GM12878 (cell line): ENCODE data around the gene MMP3. TPM values are rescaled to one million over a fixed set of nuclear protein-coding genes. Genes with fewer than 3 reads are reported as not detected.

Source experiments
- ATAC-seq: fragments of 200-7000 bp; cut with Tn5 transposase; 3 replicates; pipeline ENCODE4 v1.9.1; 2020; ENCODE audit warnings: mild to moderate bottlenecking, moderate library complexity
- BruUV-seq: library from RNA; stranded (reverse); fragments of 400-500 nt; replicated peaks from 2 replicates; lab custom pipeline; 2021; lab: Mats Ljungman, UMichigan
- CTCF ChIA-PET: fragments of 300-600 bp; sonication (Branson Sonifier 250); formaldehyde crosslinking; extraction: SDS; loops from one replicate; lab custom pipeline; 2021; ENCODE audit warnings: inconsistent platforms; lab: Yijun Ruan, JAX
- POLR2A ChIA-PET: fragments of 350-600 bp; formaldehyde crosslinking; extraction: SDS; loops from one replicate; lab custom pipeline; 2021; ENCODE audit warnings: inconsistent platforms; lab: Charles Lee
- RAD21 ChIA-PET: fragments of 300-600 bp; sonication (Branson Sonifier 250); formaldehyde crosslinking; loops from one replicate; lab custom pipeline; 2023; ENCODE audit warnings: antibody characterized with exemption; ENCODE audit not compliant: unreplicated experiment; lab: Charles Lee
- SMC1A ChIA-PET: fragments of 300-600 bp; sonication (Branson Sonifier 250); formaldehyde crosslinking; loops from one replicate; lab custom pipeline; 2023; ENCODE audit not compliant: unreplicated experiment, uncharacterized antibody; lab: Charles Lee
- DNase-seq: peaks from one replicate; pipeline ENCODE4 v3.0.0-alpha.2; 2011; ENCODE audit warnings: low read depth, low spot score
- FAIRE-seq: peaks from 3 replicates; lab custom pipeline; 2011; peaks lifted over from hg19 to GRCh38; lab: Jason Lieb, UNC
- H2AFZ ChIP-seq: 2 replicates; pipeline ENCODE4 v1.6.0; 2011; ENCODE audit warnings: low read depth, low read length, control low read depth; ENCODE audit not compliant: control insufficient read depth
- H3K27ac ChIP-seq: 2 replicates; pipeline ENCODE4 v1.5.1; 2011; ENCODE audit warnings: control low read depth; ENCODE audit not compliant: control insufficient read depth, insufficient read depth
- H3K27me3 ChIP-seq, 2 experiments: replicated peaks in 1 of 2; 2 replicates each; pipeline versions ENCODE4 v1.6.0 to v1.6.1; 2011; ENCODE audit warnings: low read length in 1 of 2; ENCODE audit not compliant: control insufficient read depth in 2 of 2, insufficient read depth in 2 of 2
- H3K36me3 ChIP-seq, 2 experiments: 2 replicates each; pipeline ENCODE4 v1.5.1; 2011; ENCODE audit warnings: low read length in 1 of 2; ENCODE audit not compliant: control insufficient read depth in 2 of 2, insufficient read depth in 2 of 2
- H3K4me1 ChIP-seq: 2 replicates; pipeline ENCODE4 v1.6.1; 2011; ENCODE audit warnings: mild to moderate bottlenecking, low read length, moderate library complexity, mixed read lengths; ENCODE audit not compliant: control insufficient read depth, insufficient read depth
- H3K4me2 ChIP-seq: 2 replicates; pipeline ENCODE4 v1.6.0; 2011; ENCODE audit warnings: control low read depth; ENCODE audit not compliant: control insufficient read depth, insufficient read depth
- H3K4me3 ChIP-seq: fragments of 200-600 bp; sonication (generic); 2 replicates; pipeline ENCODE4 v1.5.1; 2016
- H3K79me2 ChIP-seq: 2 replicates; pipeline ENCODE4 v1.6.0; 2011; ENCODE audit warnings: low read length; ENCODE audit not compliant: control insufficient read depth, insufficient read depth
- H3K9ac ChIP-seq: 2 replicates; pipeline ENCODE4 v1.8.0; 2011; ENCODE audit warnings: low read length, control low read depth, mixed read lengths; ENCODE audit not compliant: control insufficient read depth, insufficient read depth
- H3K9me3 ChIP-seq: replicated peaks from 3 replicates; pipeline ENCODE4 v1.5.1; 2011; ENCODE audit warnings: mild to moderate bottlenecking, low read length; ENCODE audit not compliant: control insufficient read depth, insufficient read depth
- H4K20me1 ChIP-seq: 2 replicates; pipeline ENCODE4 v1.6.0; 2011; ENCODE audit not compliant: control insufficient read depth, insufficient read depth
- BHLHE40 ChIP-seq, 2 experiments: fragments of 450-650 bp in 1 of 2; IDR thresholded peaks; 2 replicates each; pipeline ENCODE4 v1.6.1; 2011 to 2017; ENCODE audit warnings: low read depth in 2 of 2, borderline replicate concordance in 1 of 2, improper control_type of control experiment in 1 of 2, low read length in 1 of 2, mild to moderate bottlenecking in 1 of 2
- CBX5 ChIP-seq: sonication (generic); IDR thresholded peaks from 2 replicates; pipeline ENCODE4 v1.6.1; 2016; ENCODE audit warnings: low read depth, moderate library complexity, mild to moderate bottlenecking, inconsistent platforms
- CHD1 ChIP-seq: IDR thresholded peaks from 2 replicates; pipeline ENCODE4 v1.6.1; 2012; ENCODE audit warnings: low read depth, low read length, improper control_type of control experiment
- DPF2 ChIP-seq: fragments of 450-650 bp; IDR thresholded peaks from 2 replicates; pipeline ENCODE4 v1.6.1; 2017; ENCODE audit warnings: mild to moderate bottlenecking
- HDAC2 ChIP-seq: fragments of 200-600 bp; sonication (generic); IDR thresholded peaks from 2 replicates; pipeline ENCODE4 v1.6.1; 2017
- HDGF ChIP-seq: fragments of 450-650 bp; IDR thresholded peaks from 2 replicates; pipeline ENCODE4 v1.6.1; 2016; ENCODE audit warnings: antibody characterized with exemption
- JUND ChIP-seq: IDR thresholded peaks from 2 replicates; pipeline ENCODE4 v1.6.1; 2012; ENCODE audit warnings: low read depth, mild to moderate bottlenecking, low read length, improper control_type of control experiment, moderate library complexity
- PAX5 ChIP-seq: IDR thresholded peaks from 2 replicates; pipeline ENCODE4 v1.6.1; 2011; ENCODE audit warnings: low read depth, low read length, borderline replicate concordance
- POLR2AphosphoS2 ChIP-seq: IDR thresholded peaks from 2 replicates; pipeline ENCODE4 v1.6.1; 2011; ENCODE audit warnings: low read depth, mild to moderate bottlenecking, low read length, improper control_type of control experiment, moderate library complexity
- SIN3A ChIP-seq: IDR thresholded peaks from 2 replicates; pipeline ENCODE4 v1.6.1; 2012; ENCODE audit warnings: low read depth, low read length, improper control_type of control experiment
- SMAD1 ChIP-seq: fragments of 450-650 bp; IDR thresholded peaks from 2 replicates; pipeline ENCODE4 v1.6.1; 2018; ENCODE audit warnings: mild to moderate bottlenecking, low read depth; ENCODE audit not compliant: partially characterized antibody
- SPI1 ChIP-seq: IDR thresholded peaks from 2 replicates; pipeline ENCODE4 v1.6.1; 2011; ENCODE audit warnings: low read depth, mild to moderate bottlenecking, low read length, moderate library complexity, borderline replicate concordance; ENCODE audit not compliant: insufficient read depth
- TCF7 ChIP-seq: IDR thresholded peaks from 2 replicates; pipeline ENCODE4 v1.6.1; 2014; ENCODE audit warnings: antibody characterized with exemption, borderline replicate concordance
- ZBTB33 ChIP-seq: fragments of 450-650 bp; IDR thresholded peaks from 2 replicates; pipeline ENCODE4 v1.6.1; 2017; ENCODE audit warnings: mild to moderate bottlenecking
- WGBS: methylation state at CpG from one replicate; pipeline ENCODE4 v1.1.6; 2016; ENCODE audit warnings: low lambda C conversion rate; ENCODE audit not compliant: insufficient replicate concordance, insufficient coverage; ENCODE audit errors: missing lambda C conversion rate; 5-methylcytosine and 5-hydroxymethylcytosine counted together
- in situ Hi-C: fragments of 300-500 bp; cut with MboI; formaldehyde crosslinking; loops from 9 replicates; pipeline ENCODE4 v1.14.3; 2018; ENCODE audit warnings: mixed read lengths
- intact Hi-C: fragments of 100-400 bp; cut with micrococcal nuclease; formaldehyde crosslinking; loops from one replicate; pipeline ENCODE4 v1.14.2; 2022; ENCODE audit not compliant: unreplicated experiment
- polyA plus RNA-seq, 11 experiments: library from polyadenylated mRNA; depleted of rRNA in 4 of 11; unstranded in 6 of 11; stranded (reverse) in 5 of 11; fragments of >200 nt; fragmentation: Nextera tagmentation in 4 of 11; fragmentation: Illumina TruSeq in 1 of 11; extraction: Ambion mirVana in 4 of 11; extraction: Trizol in 1 of 11; gene quantifications; 1 replicate in 1 of 11; 2 replicates in 10 of 11; pipeline versions ENCODE4 v1.2.1 to v1.2.3, GENCODE V29; 2011 to 2016; ENCODE audit warnings: inconsistent platforms in 2 of 11, missing spikeins in 2 of 11, low read depth in 1 of 11
- total RNA-seq, 4 experiments: library from RNA; depleted of rRNA in 3 of 4; stranded (reverse); fragments of >200 nt in 3 of 4; fragmentation: Illumina TruSeq in 1 of 4; extraction: Trizol in 1 of 4; gene quantifications; 2 replicates each; pipeline versions ENCODE4 v1.2.1 to v1.2.3, GENCODE V29; 2013 to 2021
- TF ChIP-seq, protein P1 (sequence below): fragments of 450-650 bp; IDR thresholded peaks from 2 replicates; pipeline ENCODE4 v1.6.1; 2017; ENCODE audit warnings: antibody characterized with exemption, mild to moderate bottlenecking, moderate library complexity
- TF ChIP-seq, protein P2 (sequence below): fragments of 450-650 bp; IDR thresholded peaks from 2 replicates; pipeline ENCODE4 v1.6.1; 2018; ENCODE audit warnings: borderline replicate concordance, mild to moderate bottlenecking; ENCODE audit not compliant: partially characterized antibody
- TF ChIP-seq, protein P3 (sequence below): IDR thresholded peaks from 2 replicates; pipeline ENCODE4 v1.6.1; 2011; ENCODE audit warnings: low read depth, low read length, improper control_type of control experiment, borderline replicate concordance

Gene MMP3
- total and polyA plus RNA-seq, 10 of the 15 experiments (the other 5 are each of a cell fraction or from before 2014, with no cell fraction given), result 0.02 to 1.2 TPM; not detected in 8

DNA sequence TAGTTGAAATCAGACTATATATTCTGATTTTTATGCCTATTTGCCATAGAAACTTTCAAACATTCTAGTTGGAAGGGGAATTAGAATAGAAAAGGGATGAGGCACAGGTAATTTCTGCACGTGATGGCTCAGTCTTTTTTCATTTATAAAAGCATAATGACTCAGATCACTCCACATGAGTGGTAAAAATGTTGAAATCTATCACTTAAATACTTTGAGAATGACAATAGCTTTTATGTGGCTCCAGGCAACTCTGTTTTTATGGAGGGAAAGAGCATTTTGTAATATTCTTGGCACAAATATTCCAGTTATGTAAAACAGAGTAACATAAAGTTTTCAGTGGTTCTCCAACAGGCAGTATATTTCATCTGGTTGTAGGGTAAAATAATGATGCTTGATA lies 5.9 kb upstream of the MMP3 start:
- ChIA-PET SMC1A (interaction anchor here (1.1 kb wide), 1 partner anchor 16 kb away, joined by 3 read pairs; no protein-coding TSS in a partner anchor), RAD21 (no interaction called here), POLR2A (no interaction called here), CTCF (no interaction called here)
- no peak overlapping the region for H2AFZ ChIP-seq
- FAIRE-seq, result no peak
- WGBS, result 0% methylated on average over 1 of the region's 1 CpG
- no peaks in the 10 kb centered on the region; a peak in 1 of 4 replicates for H3K27me3 ChIP-seq
- H3K27ac ChIP-seq, result no peak overlapping the region
- in situ Hi-C loops, result no loop called here
- DNase-seq, result no peak
- intact Hi-C loops, result no loop called here
- no peaks in the 10 kb centered on the region for H4K20me1 ChIP-seq
- no TSS peak for BruUV-seq
- H3K9me3 ChIP-seq, result no peaks in the 10 kb centered on the region
- H3K4me1 ChIP-seq, result no peaks in the 10 kb centered on the region
- no peak overlapping the region for H3K4me2 ChIP-seq
- H3K9ac ChIP-seq, result no peak overlapping the region
- no peaks in the 10 kb centered on the region for H3K79me2 ChIP-seq
- H3K4me3 ChIP-seq, result no peak overlapping the region
- no peaks in the 10 kb centered on the region for H3K36me3 ChIP-seq
- ATAC-seq, result no peak
- TF ChIP-seq TCF7 (no peak), DPF2 (no peak), SPI1 (no peak), JUND (no peak), SMAD1 (no peak), BHLHE40 (IDR thresholded peaks at IDR 0.05; ENCODE audit: borderline replicate concordance in 1 of 2, low read depth in 2 of 2, low read length in 1 of 2) (no peak), ZBTB33 (no peak), POLR2AphosphoS2 (no peak), HDAC2 (no peak), SIN3A (no peak), PAX5 (no peak), CHD1 (no peak), CBX5 (no peak), HDGF (no peak)
- TF ChIP-seq, protein P1, sequence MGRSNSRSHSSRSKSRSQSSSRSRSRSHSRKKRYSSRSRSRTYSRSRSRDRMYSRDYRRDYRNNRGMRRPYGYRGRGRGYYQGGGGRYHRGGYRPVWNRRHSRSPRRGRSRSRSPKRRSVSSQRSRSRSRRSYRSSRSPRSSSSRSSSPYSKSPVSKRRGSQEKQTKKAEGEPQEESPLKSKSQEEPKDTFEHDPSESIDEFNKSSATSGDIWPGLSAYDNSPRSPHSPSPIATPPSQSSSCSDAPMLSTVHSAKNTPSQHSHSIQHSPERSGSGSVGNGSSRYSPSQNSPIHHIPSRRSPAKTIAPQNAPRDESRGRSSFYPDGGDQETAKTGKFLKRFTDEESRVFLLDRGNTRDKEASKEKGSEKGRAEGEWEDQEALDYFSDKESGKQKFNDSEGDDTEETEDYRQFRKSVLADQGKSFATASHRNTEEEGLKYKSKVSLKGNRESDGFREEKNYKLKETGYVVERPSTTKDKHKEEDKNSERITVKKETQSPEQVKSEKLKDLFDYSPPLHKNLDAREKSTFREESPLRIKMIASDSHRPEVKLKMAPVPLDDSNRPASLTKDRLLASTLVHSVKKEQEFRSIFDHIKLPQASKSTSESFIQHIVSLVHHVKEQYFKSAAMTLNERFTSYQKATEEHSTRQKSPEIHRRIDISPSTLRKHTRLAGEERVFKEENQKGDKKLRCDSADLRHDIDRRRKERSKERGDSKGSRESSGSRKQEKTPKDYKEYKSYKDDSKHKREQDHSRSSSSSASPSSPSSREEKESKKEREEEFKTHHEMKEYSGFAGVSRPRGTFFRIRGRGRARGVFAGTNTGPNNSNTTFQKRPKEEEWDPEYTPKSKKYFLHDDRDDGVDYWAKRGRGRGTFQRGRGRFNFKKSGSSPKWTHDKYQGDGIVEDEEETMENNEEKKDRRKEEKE, result no peak
- TF ChIP-seq, protein P2, sequence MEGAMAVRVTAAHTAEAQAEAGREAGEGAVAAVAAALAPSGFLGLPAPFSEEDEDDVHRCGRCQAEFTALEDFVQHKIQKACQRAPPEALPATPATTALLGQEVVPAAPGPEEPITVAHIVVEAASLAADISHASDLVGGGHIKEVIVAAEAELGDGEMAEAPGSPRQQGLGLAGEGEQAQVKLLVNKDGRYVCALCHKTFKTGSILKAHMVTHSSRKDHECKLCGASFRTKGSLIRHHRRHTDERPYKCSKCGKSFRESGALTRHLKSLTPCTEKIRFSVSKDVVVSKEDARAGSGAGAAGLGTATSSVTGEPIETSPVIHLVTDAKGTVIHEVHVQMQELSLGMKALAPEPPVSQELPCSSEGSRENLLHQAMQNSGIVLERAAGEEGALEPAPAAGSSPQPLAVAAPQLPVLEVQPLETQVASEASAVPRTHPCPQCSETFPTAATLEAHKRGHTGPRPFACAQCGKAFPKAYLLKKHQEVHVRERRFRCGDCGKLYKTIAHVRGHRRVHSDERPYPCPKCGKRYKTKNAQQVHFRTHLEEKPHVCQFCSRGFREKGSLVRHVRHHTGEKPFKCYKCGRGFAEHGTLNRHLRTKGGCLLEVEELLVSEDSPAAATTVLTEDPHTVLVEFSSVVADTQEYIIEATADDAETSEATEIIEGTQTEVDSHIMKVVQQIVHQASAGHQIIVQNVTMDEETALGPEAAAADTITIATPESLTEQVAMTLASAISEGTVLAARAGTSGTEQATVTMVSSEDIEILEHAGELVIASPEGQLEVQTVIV, result no peak
- TF ChIP-seq, protein P3, sequence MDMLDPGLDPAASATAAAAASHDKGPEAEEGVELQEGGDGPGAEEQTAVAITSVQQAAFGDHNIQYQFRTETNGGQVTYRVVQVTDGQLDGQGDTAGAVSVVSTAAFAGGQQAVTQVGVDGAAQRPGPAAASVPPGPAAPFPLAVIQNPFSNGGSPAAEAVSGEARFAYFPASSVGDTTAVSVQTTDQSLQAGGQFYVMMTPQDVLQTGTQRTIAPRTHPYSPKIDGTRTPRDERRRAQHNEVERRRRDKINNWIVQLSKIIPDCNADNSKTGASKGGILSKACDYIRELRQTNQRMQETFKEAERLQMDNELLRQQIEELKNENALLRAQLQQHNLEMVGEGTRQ, result no peak
